ENCODE results near the gene TMEM175.
"Not testable (repeated sequence)": the region's sequence is repeated elsewhere in the genome, so short reads cannot be mapped to it uniquely, and the experiment has no call there.

GRCh38 chr4:927566-927965 lies 4.7 kb upstream of the TMEM175 start:
- TF ChIP-seq CTCF (conservative IDR thresholded peaks at IDR 0.05; ENCODE audit: low read depth, low read length); EZH2 (IDR thresholded peaks at IDR 0.05; ENCODE audit: low read length, unreplicated experiment): not testable (repeated sequence)

All from PC-3 (cell line).